Measurements from ENCODE around the gene IKBIP.
"Not testable (repeated sequence)": the region's sequence is repeated elsewhere in the genome, so short reads cannot be mapped to it uniquely, and the experiment has no call there.

- TF ChIP-seq CTCF, POLR2A (IDR thresholded peaks at IDR 0.05): not testable (repeated sequence)
These were observed 47.3 kb downstream of the IKBIP start for GRCh38 chr12:98597313-98597712.
